Right forelimb (tissue), 1 donor: ENCODE measurements around the gene BRIP1.
"Not testable (repeated sequence)": the region's sequence is repeated elsewhere in the genome, so short reads cannot be mapped to it uniquely, and the experiment has no call there.

Source experiments
- DNase-seq: peaks from one replicate; pipeline ENCODE4 v3.0.0-alpha.2; 2018

The BRIP1 gene

GRCh38 chr17:61826866-61827265 is 36.5 kb downstream of the BRIP1 start:
- DNase-seq: not testable (repeated sequence)

DNA sequence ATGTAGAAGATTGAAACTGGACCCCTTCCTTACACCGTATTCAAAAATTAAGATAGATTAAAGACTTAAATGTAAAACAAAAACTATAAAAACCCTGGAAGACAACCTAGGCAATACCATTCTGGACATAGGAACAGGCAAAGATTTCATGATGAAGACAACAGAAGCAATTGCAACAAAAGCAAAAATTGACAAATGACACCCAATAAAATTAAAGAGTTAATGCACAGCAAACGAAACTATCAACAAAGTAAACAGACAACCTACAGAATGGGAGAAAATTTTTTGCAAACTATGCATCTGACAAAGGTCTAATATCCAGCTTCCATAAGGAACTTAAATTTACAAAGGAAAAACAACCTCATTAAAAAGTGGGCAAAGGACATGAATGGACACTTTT is 37.1 kb downstream of the BRIP1 start:
- DNase-seq: not testable (repeated sequence)

DNA sequence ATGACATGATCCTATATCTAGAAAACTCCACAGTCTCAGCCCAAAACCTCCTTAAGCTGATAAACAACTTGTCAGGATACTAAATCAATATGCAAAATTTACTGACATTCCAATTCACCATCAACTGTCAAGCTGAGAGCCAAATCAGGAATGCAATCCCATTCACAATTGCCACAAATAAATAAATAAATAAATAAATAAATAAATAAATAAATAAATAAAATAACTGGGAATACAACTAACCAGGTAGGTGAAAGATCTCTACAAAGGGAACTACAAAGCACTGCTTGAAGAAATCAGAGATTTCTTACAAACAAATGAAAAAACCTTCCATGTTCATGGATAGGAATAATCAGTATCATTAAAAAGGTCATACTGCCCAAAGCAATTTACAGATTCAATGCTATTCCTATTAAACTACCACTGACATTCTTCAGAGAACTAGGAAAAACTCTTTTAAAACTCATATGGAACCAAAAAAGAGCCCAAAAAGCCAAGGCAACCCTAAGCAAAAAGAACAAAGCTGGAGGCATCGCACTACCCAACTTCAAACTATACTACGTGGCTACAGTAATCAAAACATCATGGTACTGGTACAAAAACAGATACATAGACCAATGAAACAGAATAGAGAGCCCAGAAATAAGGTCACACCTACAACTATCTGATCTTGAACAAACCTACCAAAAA is 37.7 kb downstream of the BRIP1 start:
- DNase-seq: no peak

DNA sequence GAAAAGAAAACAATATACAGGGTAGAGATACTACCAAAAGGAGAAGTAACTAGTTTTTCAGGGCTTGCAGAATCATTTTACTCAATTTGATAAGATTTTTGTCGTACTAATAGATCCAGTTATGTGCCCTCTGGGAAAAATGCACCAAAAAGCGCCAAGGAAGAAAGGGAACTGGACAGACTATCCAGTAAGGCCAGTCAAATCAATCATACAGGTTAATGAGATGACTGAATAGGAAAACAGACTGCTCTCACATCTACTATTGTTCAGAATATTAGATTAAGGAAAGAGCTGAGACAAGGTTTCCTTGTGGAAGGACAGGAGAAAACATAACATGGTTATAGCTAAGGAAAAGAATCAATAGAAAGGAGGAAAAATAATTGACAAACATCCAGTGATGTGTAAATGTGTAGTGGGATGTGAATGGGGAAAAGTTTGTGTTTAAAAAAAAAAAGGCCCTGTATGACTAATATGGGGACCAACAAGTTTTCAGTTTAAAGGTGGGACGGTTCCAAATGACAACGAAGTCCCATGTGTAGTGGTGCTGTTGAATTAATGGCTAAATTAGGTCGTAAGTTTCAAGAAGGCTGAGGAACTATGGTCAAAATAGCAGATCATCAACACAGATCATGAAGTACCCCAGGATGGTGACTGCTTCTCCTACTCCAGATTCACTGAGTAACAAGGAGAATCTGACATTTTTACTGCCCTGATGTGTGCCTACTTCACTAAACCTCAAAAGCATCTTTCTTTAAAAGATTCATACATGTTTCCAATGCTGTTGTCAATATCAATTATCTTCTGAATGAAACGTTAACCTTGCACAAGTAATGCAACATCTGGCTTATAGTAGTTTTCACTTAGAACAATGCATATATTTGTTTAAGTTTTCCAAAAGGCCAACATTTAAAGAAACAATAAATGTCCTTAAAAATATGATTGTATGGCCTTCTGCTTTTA is 40.7 kb downstream of the BRIP1 start:
- DNase-seq: no peak

DNA sequence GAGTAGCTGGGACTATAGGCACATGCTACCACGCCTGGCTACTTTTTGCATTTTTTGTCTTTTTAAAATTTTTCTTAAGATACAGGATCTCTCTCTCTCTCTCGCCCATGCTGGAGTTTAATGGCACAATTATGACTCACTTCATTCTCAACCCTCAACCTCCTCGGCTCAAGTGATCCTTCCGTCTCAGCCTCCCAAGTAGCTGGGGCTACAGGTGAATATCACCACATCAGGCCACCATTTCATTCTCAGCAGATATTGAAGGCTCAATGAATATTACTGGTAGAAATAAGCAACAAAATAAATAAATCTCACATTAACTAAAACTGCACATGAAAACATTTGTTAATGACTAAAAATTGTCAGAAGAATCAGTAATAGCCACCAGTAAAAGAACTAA is 41.7 kb downstream of the BRIP1 start:
- DNase-seq: no peak

DNA sequence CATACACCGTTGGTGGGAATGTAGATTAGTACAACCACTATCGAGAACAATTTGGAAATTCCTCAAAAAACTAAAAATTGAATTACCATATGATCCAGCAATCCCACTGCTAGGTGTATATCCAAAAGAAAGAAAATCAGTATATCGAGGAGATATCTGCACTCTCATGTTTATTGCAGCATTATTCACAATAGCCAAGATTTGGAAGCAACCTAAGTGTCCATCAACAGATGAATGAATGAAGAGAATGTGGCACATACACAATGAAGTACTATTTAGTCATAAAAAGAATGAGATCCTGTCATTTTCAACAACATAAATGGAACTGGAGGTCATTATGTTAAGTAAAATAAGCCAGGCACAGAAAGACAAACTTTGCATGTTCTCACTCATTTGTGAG is 44.1 kb downstream of the BRIP1 start:
- DNase-seq: not testable (repeated sequence)

- DNase-seq: no peak
Observed at GRCh38 chr17:61818225-61818624, 45.1 kb downstream of the BRIP1 start.

DNA sequence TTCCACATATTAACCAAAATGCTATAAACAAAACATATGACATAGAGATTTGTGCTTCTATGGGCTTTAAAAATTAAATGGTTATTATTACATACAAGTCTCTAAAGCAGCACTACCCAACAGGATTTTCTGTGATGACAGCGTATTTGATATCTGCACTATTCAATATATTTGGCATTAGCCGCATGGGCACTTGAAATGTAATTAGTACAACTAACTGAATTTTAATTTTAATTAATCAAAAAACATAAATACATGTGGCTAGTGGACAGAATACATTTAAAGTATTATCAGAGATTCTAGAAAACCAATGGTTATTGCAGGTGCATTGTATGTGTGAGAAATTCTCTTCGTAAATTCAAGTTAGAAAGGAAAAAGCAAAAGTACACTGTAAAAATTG is 45.9 kb downstream of the BRIP1 start:
- DNase-seq: no peak

DNA sequence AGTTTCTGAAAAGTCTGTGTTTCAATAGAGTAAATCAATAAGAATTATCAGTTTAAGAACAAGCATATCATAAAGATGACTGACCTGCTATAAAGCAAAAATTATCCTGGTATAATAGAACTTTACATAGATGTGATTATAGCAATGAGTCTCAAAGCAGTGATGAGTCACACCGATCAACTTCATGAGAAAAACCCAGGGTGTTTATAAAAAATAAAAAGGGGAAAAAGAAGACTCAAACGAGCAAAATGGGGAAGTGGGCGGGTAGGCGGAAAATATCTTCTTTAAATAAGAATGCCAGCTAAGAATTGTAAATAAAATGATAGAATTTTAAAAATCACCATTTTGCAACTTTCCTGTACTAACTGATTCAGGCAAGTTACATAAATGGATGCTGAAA is 46.8 kb downstream of the BRIP1 start:
- DNase-seq: no peak

- DNase-seq: no peak
Observed at GRCh38 chr17:61815863-61816503, 47.3 kb downstream of the BRIP1 start.

DNA sequence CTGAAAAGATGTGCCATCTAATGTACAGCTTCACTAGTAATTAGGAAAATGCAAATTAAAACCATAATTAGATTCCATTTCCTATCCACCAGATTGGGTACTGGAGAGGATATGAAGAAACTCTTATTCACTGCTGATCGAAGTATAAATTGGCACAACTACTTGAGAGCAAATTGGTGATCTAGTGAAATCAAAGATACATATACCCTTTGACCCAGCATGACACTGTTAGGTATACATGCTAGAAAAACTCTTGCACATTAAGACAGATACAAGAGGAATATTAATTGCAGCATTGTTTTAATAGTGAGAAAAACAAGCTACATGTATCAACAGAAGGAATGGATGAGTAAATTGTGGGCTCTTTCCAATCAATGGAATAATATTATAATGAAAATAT is 48.8 kb downstream of the BRIP1 start:
- no peak for DNase-seq

DNA sequence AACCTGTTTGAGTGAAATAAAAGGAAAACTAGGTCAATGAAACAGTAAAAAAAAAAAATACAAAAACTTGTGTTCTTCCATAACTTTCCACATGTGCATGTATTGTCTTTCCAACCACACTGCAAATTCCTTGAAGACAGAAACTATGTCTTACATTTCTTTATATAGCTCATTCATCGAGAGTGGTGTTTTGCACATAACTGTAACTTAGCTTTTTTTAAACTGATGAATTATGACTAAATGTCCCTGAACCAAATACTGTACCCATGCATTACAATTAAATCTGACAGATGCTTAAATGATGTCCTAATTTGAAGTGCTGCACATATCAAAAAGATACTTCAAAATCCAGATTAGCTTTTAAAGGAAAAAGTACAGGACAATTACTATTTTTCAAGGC is 50.1 kb downstream of the BRIP1 start:
- no peak for DNase-seq

DNA sequence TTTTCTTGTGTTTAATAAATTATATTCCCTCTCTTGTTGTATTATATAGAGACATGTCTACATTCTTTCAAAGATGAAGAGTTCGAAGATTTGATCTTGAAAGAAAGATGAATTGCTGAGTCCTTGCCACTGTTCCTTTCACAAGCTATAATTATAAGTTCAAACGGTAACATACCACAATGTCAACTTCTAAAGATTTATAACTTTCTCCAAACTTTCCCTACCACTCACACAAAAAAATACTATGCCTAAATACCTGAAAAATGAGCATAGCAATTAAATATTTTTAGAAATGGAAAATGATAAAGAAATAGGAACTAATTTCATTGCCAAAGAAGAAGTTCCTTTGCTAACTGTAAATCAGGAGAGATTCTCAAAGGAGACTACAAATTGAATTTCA is 50.6 kb downstream of the BRIP1 start:
- no peak for DNase-seq

GRCh38 chr17:61809816-61810392 is 53.4 kb downstream of the BRIP1 start:
- no peak for DNase-seq

DNA sequence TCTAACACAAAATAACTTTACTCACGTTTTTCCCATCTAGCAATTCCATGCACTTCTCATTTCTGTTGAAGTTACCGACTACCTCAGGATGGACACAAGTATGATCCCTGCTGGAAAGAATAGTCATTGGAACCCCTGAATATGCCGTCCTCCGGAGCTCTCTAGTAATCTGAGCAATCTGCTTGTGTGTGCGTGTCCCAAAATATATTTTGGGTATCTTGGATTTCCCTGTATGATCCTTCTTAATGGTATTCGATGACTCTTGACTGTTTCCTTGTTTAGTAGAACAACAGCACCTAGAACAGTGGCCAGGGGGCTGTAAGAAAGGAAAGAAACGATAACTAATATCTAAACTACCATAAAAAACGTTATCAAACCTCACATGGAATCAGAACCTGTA is 54.9 kb downstream of the BRIP1 start:
- DNase-seq: no peak

DNA sequence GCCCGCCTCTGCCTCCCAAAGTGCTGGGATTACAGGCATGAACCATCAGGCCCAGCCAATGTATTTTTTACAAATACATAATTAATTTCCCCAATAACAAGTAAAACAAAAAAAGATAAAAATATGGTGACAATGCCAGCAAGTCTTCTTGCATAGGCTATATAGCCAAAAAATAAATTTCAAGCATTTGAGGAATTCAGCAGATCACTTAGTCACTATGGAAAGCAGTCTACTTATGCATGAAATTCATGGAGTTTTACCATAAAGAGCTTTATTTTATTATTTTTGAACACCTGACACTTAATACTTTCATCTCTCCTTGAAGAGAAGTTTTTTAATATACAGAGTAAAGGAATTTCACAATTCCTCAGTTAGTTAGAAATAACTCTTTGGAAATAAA is 56.4 kb downstream of the BRIP1 start:
- no peak for DNase-seq

DNA sequence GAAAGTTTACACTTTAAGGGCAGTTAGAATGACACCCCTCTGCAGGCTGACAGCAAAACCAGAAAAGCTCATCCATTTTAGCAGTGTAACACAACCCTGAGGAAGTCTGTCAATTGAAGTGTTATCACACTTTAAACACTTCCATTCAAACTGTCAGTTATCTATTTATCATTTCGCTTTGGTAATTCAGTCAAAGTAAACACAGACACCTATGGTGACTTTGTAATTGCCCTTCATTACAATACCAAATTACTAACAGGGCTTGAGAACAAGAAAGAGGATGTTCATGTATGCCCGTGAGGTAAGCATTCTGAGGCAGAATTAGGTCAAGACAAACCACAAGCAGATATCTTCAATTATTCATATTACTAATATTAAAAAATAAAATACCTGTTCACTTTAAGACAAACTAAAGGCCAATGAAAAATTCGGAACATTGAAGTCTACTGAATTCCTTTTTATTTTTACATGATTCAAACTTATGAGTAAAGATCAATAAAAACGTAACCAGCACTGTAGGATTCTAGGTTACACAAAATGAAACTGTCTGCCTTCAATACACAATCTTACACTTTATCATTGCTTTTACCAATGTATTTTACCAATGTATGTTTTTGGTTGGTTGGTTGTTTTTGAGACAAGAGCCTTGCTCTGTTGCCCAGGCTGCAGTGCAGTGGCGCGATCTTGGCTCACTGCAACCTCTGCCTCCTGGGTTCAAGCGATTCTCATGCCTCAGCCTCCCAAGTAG is 57.1 kb downstream of the BRIP1 start:
- DNase-seq: no peak

- DNase-seq: no peak
Observed at GRCh38 chr17:61805399-61805798, 57.9 kb downstream of the BRIP1 start.

DNA sequence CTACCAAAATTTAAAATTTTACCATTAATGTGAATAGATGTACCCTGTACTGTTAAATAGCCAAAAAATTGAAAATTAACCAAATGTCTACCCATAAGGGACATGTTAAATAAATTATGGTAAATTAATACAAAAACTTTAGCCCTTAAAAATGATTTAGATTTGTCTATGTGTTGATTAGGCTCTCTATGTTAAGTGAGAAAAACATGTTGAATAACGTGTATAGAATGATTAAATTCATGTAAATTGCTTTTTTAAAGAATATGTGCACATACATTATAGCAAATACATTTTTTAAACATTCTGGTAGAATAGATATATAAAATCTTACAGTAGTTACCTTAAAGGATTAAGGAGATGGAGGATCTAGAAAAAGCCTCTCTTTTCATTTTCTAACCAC is 59.5 kb downstream of the BRIP1 start:
- no peak for DNase-seq

DNA sequence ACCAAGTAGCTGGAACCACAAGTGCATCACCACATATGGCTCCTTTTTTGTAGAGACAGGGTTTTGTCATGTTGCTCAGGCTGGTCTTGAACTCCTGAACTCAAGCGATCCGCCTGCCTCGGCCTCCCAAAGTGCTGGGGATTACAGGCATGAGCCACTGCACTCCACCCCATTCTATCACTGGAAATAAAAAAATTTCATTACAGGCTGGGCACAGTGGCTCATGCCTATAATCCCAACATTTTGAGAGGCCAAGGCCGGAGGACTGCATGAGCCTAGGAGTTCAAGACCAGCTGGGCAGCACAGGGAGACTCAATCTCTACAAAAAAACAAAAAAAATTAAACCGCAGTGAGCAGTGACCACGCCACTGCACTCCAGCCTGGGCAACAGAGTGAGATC is 60.1 kb downstream of the BRIP1 start:
- no peak for DNase-seq

DNA sequence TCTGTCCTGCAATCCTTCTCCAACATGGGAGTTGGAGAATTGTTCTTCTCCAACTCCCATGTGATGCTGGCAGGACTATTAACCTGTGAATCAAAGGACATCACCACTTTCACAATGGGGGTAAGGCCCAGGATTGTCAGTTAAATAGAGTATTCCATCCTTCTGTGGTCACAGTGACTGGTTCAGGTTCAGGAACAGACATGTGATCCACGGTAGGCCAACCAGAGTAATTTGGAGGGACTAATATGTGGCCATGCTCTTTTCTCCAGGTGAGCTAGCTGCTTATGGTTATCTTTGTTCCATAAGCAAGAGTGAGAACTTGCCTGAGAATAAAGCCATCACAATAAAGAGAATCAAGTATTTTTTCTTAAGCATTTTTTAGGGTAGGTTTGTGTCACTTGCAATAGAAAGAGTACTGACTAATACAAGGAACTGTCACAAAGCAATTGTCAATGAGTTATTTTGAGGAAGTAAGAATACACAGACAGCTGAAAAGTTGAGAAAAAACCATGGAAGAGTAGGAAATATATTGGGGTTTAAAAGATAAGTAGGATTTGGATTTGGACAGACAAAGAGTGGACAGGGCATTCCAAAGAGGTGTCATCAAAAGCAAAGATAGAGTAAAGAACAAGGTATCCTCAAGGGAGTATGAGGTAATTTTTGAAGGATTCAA is 63.4 kb downstream of the BRIP1 start:
- DNase-seq: no peak

- no peak for DNase-seq
Observed at GRCh38 chr17:61797283-61797682, 66.0 kb downstream of the BRIP1 start.
